Inflammatory macrophage treated with lipopolysaccharide for 4 hours (primary cell): ENCODE measurements around the gene TIMM22.
A peak's percentile ranks its signal among the peaks of the same experiment; 100 is the strongest.
"Not testable (repeated sequence)": the region's sequence is repeated elsewhere in the genome, so short reads cannot be mapped to it uniquely, and the experiment has no call there.

Source experiments
- DNase-seq: peaks from one replicate; pipeline ENCODE4 v3.0.0-alpha.2; 2020

TIMM22 gene

GRCh38 chr17:996554-997344 lies at the start of gene TIMM22:
TIMM22 (plus strand) TSS chr17:997129; CDS start chr17:997143, 14 bp downstream.
- peak; percentile 96 for DNase-seq

DNA sequence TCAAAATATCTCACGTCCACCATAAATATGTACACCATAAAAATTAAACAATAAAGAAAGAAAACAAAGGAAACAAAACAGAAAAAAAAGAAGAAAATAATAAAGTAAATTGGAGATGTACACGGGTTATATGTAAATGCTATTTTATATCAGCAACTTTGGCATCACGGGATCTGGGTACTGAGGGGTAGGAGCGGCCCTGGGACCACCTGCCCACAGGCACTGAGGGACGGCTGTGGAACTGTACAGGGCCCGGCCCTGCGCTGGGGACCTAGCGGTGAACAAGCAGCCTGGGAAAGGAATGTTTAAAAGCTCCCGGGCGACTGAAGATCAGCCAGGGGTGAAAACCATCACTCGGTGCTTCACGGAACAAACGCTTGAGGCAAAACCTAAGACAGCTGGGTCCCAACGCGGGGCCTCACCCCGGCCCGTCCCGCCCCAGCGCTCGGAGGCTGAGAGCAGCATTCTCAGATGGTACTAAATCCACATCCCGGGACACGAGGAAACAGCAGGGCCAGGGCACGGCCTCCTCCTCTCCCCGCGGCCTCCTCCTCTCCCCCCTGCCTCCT lies 48.6 kb upstream of the TIMM22 start:
- DNase-seq, result no peak

DNA sequence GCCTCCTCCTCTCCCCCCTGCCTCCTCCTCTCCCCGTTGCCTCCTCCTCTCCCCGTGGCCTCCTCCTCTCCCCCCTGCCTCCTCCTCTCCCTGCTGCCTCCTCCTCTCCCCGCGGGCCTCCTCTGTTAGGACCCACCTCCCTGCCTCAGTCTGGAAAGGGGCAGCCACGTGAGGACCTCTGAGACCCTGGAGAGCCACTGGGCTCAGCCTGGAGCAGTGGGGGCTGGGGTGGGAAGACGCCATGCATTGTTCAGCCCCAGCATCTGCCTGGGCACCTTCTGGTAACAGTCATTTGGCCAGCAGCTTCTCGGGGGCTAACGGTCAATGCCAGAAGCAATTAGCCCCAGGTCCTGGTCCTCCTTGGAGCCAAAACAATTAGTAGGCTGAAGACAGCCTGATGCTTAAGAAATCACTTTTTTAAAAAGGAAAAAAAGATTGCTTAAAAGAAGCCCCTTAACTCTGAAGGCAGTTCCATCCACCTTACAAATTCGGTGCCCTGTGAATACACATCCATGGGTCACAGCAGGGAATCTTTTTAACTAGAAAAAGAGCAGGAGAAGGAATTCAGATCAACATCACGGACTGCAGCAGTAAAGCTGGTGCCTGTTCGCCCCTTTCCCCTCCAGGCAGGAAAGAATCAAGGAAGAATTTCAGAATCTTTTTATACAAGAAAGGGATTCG lies 47.2 kb upstream of the TIMM22 start:
- no peak for DNase-seq

DNA sequence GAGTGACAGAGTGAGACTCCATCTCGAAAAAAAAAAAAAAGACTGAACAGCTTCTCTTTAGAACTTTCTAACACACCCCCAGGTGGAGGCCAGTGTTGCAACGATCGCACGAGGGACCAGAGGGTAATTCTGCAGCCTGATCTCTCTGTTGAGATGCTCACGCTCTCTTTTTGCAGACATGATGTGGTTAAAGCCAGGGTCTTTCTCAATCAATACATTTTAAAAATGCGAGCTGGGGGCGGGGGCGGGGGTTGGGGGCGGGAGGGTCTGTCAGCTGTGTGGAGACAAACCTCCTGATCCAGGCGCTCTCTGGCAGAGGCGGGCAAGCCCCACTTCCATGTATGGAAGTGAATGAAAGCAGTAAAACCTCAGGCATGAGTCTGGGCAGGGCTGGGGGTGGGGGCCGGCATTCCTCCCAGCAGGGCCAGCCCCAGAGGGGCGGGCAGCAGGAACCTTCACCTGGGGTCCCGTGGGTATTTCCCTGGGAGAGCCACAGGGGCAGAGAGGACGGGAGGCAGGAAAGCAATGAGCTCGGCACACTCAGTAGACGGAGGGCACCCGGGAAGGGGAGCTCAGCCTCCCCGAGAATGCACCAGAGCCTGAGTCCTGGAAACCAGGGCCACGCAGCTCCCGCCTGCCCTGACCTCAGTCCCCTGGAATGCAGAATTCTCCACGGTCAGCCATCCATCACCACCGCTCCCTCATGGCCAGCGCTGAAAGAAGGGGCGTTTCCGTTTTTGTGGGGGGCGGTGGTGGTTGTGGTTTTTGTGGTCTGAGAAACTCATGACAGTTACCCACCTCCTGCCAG lies 45.4 kb upstream of the TIMM22 start:
- no peak for DNase-seq

- not testable (repeated sequence) for DNase-seq
Measured at GRCh38 chr17:952592-952991, 44.3 kb upstream of the TIMM22 start.

GRCh38 chr17:953767-954166 lies 43.2 kb upstream of the TIMM22 start:
- no peak for DNase-seq

DNA sequence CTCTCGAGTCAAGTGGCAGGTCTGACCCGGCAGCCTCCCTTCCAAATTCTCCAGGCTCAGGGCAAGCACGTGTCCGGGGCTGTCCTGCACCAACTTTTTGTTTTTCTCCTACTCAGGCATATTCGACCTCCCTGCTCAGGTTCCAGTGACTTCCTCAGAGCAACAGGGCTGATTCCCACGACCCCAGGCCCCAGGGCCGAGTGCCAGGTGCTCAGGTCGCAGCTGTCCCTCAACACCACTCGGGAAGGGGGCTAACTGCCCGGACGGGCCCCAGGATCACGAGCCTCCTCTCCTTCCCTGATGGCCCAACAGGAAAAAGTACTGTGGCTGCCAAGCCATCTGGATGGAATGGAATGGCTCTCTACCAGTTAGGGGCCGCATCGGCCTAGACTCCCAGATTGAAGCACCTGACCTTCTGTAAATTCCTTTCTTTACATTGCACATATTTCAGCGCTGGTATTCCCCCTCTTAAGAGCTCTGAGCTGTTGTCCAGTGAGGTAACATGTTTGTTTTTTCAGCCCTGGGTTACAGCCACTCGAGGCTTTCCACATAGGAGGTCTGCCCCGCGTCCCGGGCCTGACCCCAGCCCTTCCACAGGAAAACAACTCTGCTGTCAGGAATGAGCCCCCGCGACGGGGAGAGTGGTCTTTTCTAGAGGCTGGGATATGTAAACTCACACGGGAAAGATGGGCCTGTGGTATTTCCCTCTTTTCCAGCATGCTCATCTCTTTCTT lies 42.3 kb upstream of the TIMM22 start:
- DNase-seq, result no peak

DNA sequence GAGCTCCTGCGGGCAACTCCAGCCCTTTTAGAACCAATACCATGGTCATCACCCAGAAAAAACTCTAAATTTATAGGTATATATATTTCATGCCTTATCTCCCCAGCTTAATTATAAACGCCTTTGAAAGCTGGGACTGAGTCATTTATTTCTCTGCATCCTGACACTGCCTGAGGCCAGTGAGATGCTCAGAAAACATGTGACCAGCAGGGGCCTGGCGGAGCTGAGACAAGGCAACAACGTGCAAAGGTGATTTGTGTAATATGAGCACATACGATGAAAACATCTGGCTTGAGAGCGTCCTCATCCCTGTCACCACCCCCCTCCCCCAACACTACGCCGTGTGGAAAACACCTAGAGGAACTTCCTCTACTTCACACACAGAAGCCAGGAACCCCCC lies 40.0 kb upstream of the TIMM22 start:
- DNase-seq, result no peak

DNA sequence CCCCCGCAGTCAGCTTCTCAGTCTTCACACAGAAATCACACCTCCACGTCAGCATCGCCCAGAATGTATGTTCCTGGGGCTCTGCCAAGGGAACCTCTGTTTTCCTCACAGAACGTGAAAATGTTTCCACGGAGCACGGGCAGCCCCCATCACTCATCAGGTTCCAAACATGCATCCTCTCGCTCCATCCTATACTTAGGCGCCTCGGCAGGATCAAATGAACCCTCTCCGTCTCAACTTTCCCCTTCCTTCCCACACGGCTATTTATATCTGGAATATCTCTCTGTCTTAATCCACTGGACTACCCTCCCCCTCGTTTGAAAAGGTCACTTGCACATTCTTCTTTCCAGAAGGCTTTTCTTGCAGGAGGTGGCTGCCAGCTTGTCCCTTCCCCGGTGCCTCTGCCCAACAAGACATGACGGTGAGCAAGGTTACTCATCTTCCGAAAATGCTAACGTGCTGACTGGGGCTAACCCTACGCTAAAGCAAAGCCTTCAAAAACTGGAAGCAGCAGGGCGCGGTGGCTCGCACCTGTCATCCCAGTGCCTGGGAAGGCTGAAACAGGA lies 39.0 kb upstream of the TIMM22 start:
- no peak for DNase-seq

DNA sequence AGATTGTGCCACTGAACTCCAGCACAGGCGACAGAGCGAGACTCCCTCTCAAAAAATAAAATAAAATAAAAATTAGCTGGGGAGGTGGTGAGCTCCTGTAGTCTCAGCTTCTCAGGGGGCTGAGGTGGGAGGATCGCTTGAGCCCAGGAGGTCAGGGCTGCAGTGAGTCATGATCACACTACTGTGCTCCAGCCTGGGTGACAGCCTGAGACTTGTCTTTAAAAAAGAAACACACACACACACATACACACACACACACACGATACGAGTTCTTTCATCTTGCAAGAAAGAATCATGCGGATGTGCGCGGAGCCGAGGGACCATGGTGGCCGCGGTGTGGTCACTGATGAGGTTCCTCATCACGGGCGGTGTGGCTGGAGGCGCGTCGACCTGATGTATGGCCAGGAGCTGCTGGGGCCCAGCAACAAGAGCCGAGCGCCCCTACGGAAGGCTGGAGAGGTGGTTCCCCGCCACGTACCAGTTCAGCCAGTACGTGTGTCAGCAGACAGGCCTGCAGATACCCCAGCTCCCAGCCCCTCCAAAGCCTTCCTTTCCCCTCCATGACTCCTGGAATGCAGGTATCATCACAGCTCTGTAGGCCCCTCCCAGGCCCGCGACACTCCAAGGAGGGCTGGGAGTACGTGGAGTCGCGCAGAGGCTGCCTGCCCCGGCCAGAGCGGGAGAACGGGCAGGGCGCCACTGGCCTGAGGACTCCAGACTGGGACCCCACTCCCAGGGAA lies 38.0 kb upstream of the TIMM22 start:
- DNase-seq, result no peak

GRCh38 chr17:962166-962565 lies 34.8 kb upstream of the TIMM22 start:
- no peak for DNase-seq

GRCh38 chr17:962670-963069 lies 34.3 kb upstream of the TIMM22 start:
- DNase-seq, result no peak

- no peak for DNase-seq
Measured at GRCh38 chr17:964876-965275, 32.1 kb upstream of the TIMM22 start.

- no peak for DNase-seq
Measured at GRCh38 chr17:965311-965989, 31.5 kb upstream of the TIMM22 start.

- DNase-seq, result no peak
Measured at GRCh38 chr17:967122-967521, 29.8 kb upstream of the TIMM22 start.

GRCh38 chr17:968812-969730 lies 27.9 kb upstream of the TIMM22 start:
- DNase-seq, result no peak

DNA sequence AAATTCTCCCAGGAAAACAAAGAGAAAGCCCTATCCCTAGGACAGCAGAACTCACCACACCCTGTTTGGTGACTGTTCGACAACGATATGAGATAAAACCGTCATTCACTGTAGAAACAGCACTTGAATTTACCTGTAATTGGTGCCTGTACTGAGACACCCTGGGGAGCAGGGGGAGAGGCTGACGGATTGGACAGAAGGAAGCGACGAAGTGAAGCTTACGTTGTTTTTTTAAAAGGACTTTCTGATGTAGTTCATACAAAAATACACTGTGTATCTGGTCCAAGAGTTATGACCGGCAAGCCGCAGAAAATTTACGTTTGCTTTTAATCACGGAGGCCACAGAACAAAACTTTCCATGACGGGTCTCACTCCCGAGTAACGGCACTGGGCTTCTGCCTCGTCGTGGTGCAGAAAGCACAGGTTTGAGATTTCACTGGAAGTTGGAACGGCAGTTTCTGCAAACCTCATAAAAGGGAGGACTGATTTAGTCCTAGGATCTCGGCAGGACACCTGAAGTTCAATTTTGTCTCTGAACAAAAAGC lies 27.0 kb upstream of the TIMM22 start:
- DNase-seq, result no peak

DNA sequence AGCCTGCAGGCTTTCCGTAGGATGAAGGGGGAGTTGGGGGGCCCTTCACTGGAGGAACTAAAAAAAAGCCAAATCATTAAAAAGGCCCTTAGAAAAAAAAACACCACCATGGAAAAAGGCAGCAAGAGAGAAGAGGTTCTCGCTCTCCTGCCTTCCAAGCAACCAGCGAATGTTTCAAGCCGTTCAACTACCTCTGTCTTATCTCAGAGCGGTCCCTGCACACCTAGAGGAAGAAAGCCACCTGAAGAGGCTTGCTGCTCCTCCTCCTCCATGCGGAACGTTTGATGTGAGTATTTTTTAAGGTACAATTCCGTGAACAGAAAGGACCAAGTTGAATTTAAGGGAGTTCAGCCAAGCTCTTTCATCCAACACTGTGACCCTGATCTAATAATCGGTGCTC lies 26.6 kb upstream of the TIMM22 start:
- no peak for DNase-seq

DNA sequence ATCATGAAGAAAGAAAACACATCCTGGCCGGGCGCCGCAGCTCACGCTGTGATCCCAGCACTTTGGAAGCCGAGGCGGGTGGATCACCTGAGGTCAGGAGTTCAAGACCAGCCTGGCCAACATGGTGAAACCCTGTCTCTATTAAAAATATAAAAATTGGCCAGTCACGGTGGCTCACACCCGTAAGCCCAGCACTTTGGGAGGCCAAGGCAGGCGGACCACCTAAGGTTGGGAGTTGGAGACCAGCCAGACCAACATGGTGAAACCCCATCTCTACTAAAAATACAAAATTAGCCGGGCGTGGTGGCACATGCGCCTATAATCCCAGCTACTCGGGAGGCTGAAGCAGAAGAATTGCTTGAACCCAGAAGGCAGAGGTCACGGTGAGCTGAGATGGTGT lies 25.1 kb upstream of the TIMM22 start:
- not testable (repeated sequence) for DNase-seq
